K562 (cell line): ENCODE results near the gene GPR4. TPM values are rescaled to one million over a fixed set of nuclear protein-coding genes. Genes with fewer than 3 reads are reported as not detected.
A peak's percentile ranks its signal among the peaks of the same experiment; 100 is the strongest.

Experiments
- CBX5 ChIP-seq: IDR thresholded peaks from 2 replicates; pipeline ENCODE4 v1.6.1; 2014; ENCODE audit warnings: low read depth, borderline replicate concordance
- POLR2G ChIP-seq: fragments of 200-400 bp; formaldehyde crosslinking; IDR thresholded peaks from 2 replicates; pipeline ENCODE4 v1.6.1; 2017; ENCODE audit warnings: low read depth, mild to moderate bottlenecking, antibody characterized with exemption, low read length, moderate library complexity
- YY1 ChIP-seq, 3 experiments: IDR thresholded peaks; 2 replicates each; pipeline ENCODE4 v1.6.1; 2011; ENCODE audit warnings: low read length in 2 of 3, mild to moderate bottlenecking in 2 of 3, moderate library complexity in 2 of 3, borderline replicate concordance in 1 of 3, control low read depth in 1 of 3, low read depth in 1 of 3; ENCODE audit not compliant: insufficient read depth in 3 of 3, insufficient replicate concordance in 2 of 3, control insufficient read depth in 1 of 3, insufficient read length in 1 of 3; ENCODE audit errors: extremely low read depth in 1 of 3
- ZFPM2 ChIP-seq: fragments of 250-450 bp; sonication (Bioruptor Pico); IDR thresholded peaks from 2 replicates; pipeline ENCODE4 v1.5.1; 2022; ENCODE audit warnings: mild to moderate bottlenecking
- ZNF146 ChIP-seq: IDR thresholded peaks from one replicate; pipeline ENCODE4 v1.6.1; 2018; ENCODE audit warnings: missing compliant biosample characterization; ENCODE audit not compliant: unreplicated experiment
- ZNF384 ChIP-seq: IDR thresholded peaks from 2 replicates; pipeline ENCODE4 v1.6.1; 2012; ENCODE audit warnings: low read depth, low read length, improper control_type of control experiment
- polyA plus RNA-seq, 8 experiments: library from polyadenylated mRNA; depleted of rRNA in 4 of 8; stranded (reverse) in 5 of 8; unstranded in 3 of 8; fragments of >200 nt; fragmentation: Nextera tagmentation in 2 of 8; fragmentation: Illumina TruSeq in 1 of 8; extraction: Ambion mirVana in 2 of 8; extraction: Trizol in 1 of 8; gene quantifications; 2 replicates each; pipeline versions ENCODE4 v1.2.1 to v1.2.3, GENCODE V29; 2011 to 2014; ENCODE audit warnings: inconsistent platforms in 1 of 8, missing spikeins in 1 of 8
- total RNA-seq, 7 experiments: library from RNA; depleted of rRNA in 6 of 7; stranded (reverse); fragments of >200 nt in 6 of 7; fragmentation: Illumina TruSeq in 2 of 7; extraction: Trizol in 2 of 7; gene quantifications; 2 replicates each; pipeline versions ENCODE4 v1.2.1 to v1.2.3, GENCODE V29; 2011 to 2021; ENCODE audit warnings: low replicate concordance in 1 of 7
- TF ChIP-seq, protein P1 (sequence below): fragments of 450-650 bp; IDR thresholded peaks from 2 replicates; pipeline ENCODE4 v1.6.1; 2016; ENCODE audit warnings: low read depth
- TF ChIP-seq, protein P2 (sequence below), 2 experiments: fragments of 450-650 bp in 1 of 2; IDR thresholded peaks; 2 replicates each; pipeline ENCODE4 v1.6.1; 2011 to 2017; ENCODE audit warnings: low read depth in 2 of 2, antibody characterized with exemption in 1 of 2, borderline replicate concordance in 1 of 2, low read length in 1 of 2, mild to moderate bottlenecking in 1 of 2, mixed read lengths in 1 of 2; ENCODE audit not compliant: control insufficient read depth in 1 of 2
- TF ChIP-seq, protein P3 (sequence below): fragments of 450-650 bp; IDR thresholded peaks from 2 replicates; pipeline ENCODE4 v1.6.1; 2017; ENCODE audit warnings: antibody characterized with exemption, mild to moderate bottlenecking

GPR4 gene
- total and polyA plus RNA-seq, 9 of the 15 experiments (the other 6 are each of a cell fraction or from before 2014, with no cell fraction given), result 0.03 to 0.09 (median 0.04) TPM; not detected in 5

DNA sequence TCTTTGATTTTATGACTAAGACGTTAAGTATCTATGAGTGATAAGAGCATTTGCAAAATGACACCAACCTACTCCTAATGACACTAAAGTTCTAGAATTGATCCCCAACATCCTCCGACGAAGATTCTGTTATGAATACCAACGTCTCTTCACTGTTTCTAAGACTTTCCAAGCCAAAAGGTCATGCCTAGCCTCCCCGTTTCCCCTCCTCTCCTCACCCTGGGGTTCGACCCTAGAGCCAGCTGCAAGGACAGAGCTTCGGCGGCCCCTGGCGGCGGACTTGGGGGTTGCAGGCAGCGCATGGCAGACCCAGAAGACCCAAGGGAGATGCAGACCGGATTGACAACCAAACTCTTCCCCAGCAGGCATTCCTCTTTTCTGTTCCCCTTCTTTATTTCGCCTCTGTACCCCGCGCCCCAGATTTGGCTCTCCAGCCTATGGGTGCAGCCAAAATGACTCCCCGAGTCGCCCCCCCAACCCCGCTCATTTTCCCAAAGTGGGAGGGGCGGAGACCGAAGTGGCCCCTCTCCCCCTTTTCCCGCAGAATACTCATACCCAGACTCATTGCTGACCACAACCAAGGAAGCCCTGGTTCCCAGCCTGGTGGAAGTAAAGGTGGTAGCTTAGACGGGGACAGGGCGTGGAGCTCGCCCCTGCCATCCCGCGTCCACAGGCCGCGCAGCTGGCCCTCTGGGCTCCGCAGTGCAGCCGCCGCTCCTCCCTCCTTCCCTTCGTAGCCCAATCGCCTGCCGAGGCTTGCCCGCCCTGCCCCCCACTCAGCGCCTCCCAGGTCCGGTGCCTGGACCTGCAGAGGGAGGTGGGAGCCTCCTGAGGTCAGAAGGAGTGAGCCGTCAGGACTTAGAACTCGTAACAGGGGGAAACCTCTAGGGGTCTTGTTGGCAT lies 41.3 kb upstream of the GPR4 start (continued):
- TF ChIP-seq, protein P1, sequence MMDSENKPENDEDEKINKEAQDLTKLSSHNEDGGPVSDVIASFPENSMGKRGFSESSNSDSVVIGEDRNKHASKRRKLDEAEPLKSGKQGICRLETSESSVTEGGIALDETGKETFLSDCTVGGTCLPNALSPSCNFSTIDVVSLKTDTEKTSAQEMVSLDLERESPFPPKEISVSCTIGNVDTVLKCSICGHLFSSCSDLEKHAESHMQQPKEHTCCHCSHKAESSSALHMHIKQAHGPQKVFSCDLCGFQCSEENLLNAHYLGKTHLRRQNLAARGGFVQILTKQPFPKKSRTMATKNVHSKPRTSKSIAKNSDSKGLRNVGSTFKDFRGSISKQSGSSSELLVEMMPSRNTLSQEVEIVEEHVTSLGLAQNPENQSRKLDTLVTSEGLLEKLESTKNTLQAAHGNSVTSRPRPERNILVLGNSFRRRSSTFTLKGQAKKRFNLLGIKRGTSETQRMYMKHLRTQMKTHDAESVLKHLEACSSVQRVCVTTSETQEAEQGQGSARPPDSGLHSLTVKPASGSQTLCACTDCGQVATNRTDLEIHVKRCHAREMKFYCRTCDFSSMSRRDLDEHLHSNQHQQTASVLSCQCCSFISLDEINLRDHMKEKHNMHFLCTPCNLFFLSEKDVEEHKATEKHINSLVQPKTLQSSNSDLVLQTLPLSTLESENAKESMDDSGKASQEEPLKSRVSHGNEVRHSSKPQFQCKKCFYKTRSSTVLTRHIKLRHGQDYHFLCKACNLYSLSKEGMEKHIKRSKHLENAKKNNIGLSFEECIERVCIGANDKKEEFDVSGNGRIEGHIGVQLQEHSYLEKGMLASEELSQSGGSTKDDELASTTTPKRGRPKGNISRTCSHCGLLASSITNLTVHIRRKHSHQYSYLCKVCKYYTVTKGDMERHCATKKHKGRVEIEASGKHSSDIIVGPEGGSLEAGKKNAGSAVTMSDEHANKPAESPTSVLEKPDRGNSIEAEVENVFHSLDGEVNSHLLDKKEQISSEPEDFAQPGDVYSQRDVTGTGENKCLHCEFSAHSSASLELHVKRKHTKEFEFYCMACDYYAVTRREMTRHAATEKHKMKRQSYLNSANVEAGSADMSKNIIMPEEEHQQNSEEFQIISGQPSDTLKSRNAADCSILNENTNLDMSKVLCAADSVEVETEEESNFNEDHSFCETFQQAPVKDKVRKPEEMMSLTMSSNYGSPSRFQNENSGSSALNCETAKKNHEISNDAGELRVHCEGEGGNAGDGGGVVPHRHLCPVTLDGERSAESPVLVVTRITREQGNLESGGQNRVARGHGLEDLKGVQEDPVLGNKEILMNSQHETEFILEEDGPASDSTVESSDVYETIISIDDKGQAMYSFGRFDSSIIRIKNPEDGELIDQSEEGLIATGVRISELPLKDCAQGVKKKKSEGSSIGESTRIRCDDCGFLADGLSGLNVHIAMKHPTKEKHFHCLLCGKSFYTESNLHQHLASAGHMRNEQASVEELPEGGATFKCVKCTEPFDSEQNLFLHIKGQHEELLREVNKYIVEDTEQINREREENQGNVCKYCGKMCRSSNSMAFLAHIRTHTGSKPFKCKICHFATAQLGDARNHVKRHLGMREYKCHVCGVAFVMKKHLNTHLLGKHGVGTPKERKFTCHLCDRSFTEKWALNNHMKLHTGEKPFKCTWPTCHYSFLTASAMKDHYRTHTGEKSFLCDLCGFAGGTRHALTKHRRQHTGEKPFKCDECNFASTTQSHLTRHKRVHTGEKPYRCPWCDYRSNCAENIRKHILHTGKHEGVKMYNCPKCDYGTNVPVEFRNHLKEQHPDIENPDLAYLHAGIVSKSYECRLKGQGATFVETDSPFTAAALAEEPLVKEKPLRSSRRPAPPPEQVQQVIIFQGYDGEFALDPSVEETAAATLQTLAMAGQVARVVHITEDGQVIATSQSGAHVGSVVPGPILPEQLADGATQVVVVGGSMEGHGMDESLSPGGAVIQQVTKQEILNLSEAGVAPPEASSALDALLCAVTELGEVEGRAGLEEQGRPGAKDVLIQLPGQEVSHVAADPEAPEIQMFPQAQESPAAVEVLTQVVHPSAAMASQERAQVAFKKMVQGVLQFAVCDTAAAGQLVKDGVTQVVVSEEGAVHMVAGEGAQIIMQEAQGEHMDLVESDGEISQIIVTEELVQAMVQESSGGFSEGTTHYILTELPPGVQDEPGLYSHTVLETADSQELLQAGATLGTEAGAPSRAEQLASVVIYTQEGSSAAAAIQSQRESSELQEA, result no peak
- TF ChIP-seq ZFPM2 (CRISPR knock-in tag), result no peak
- peak; percentile 37 for TF ChIP-seq ZNF384
- TF ChIP-seq ZNF146, result no peak
- no peak for TF ChIP-seq CBX5
- TF ChIP-seq POLR2G, result peak; percentile 54; the same call in 1 of the 2 replicates
- TF ChIP-seq YY1 (IDR thresholded peaks at IDR 0.05; ENCODE audit: borderline replicate concordance in 1 of 3, control insufficient read depth in 1 of 3, extremely low read depth in 1 of 3, insufficient read depth in 3 of 3, insufficient read length in 1 of 3, insufficient replicate concordance in 2 of 3, low read depth in 1 of 3, low read length in 2 of 3), result peak in 2 of 3 experiments; percentile 21 to 33
- TF ChIP-seq, protein P2, sequence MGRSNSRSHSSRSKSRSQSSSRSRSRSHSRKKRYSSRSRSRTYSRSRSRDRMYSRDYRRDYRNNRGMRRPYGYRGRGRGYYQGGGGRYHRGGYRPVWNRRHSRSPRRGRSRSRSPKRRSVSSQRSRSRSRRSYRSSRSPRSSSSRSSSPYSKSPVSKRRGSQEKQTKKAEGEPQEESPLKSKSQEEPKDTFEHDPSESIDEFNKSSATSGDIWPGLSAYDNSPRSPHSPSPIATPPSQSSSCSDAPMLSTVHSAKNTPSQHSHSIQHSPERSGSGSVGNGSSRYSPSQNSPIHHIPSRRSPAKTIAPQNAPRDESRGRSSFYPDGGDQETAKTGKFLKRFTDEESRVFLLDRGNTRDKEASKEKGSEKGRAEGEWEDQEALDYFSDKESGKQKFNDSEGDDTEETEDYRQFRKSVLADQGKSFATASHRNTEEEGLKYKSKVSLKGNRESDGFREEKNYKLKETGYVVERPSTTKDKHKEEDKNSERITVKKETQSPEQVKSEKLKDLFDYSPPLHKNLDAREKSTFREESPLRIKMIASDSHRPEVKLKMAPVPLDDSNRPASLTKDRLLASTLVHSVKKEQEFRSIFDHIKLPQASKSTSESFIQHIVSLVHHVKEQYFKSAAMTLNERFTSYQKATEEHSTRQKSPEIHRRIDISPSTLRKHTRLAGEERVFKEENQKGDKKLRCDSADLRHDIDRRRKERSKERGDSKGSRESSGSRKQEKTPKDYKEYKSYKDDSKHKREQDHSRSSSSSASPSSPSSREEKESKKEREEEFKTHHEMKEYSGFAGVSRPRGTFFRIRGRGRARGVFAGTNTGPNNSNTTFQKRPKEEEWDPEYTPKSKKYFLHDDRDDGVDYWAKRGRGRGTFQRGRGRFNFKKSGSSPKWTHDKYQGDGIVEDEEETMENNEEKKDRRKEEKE (IDR thresholded peaks at IDR 0.05; ENCODE audit: borderline replicate concordance in 1 of 2, control insufficient read depth in 1 of 2, low read depth in 2 of 2, low read length in 1 of 2), result no peak
- TF ChIP-seq, protein P3, sequence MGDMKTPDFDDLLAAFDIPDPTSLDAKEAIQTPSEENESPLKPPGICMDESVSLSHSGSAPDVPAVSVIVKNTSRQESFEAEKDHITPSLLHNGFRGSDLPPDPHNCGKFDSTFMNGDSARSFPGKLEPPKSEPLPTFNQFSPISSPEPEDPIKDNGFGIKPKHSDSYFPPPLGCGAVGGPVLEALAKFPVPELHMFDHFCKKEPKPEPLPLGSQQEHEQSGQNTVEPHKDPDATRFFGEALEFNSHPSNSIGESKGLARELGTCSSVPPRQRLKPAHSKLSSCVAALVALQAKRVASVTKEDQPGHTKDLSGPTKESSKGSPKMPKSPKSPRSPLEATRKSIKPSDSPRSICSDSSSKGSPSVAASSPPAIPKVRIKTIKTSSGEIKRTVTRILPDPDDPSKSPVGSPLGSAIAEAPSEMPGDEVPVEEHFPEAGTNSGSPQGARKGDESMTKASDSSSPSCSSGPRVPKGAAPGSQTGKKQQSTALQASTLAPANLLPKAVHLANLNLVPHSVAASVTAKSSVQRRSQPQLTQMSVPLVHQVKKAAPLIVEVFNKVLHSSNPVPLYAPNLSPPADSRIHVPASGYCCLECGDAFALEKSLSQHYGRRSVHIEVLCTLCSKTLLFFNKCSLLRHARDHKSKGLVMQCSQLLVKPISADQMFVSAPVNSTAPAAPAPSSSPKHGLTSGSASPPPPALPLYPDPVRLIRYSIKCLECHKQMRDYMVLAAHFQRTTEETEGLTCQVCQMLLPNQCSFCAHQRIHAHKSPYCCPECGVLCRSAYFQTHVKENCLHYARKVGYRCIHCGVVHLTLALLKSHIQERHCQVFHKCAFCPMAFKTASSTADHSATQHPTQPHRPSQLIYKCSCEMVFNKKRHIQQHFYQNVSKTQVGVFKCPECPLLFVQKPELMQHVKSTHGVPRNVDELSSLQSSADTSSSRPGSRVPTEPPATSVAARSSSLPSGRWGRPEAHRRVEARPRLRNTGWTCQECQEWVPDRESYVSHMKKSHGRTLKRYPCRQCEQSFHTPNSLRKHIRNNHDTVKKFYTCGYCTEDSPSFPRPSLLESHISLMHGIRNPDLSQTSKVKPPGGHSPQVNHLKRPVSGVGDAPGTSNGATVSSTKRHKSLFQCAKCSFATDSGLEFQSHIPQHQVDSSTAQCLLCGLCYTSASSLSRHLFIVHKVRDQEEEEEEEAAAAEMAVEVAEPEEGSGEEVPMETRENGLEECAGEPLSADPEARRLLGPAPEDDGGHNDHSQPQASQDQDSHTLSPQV, result no peak
